ENCODE measurements around the gene NRG3. TPM values are rescaled to one million over a fixed set of nuclear protein-coding genes. Genes with fewer than 3 reads are reported as not detected.

NRG3 gene
- total RNA-seq, 6 experiments from 2014 or later: 0.34 to 0.99 (median 0.75) TPM

DNA sequence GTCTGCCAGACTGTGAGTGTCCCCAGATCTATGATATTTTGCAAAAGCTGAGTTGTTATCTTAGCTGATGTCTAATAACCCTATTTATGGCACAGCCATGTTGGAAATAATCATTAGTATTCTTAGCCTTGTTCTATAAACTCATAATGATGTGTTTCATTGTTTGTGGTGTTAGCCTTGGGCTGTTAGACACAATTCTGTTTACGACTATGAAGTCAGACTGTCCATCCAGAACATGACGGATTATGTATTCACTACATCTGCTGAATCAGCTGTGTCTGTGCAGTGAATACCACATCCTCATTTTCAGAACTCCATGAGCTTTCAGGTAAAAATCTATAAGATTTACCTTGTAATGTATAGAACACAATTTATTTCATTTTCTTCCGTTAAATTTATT, 577.1 kb downstream of the NRG3 start:
- TF ChIP-seq, protein P1, sequence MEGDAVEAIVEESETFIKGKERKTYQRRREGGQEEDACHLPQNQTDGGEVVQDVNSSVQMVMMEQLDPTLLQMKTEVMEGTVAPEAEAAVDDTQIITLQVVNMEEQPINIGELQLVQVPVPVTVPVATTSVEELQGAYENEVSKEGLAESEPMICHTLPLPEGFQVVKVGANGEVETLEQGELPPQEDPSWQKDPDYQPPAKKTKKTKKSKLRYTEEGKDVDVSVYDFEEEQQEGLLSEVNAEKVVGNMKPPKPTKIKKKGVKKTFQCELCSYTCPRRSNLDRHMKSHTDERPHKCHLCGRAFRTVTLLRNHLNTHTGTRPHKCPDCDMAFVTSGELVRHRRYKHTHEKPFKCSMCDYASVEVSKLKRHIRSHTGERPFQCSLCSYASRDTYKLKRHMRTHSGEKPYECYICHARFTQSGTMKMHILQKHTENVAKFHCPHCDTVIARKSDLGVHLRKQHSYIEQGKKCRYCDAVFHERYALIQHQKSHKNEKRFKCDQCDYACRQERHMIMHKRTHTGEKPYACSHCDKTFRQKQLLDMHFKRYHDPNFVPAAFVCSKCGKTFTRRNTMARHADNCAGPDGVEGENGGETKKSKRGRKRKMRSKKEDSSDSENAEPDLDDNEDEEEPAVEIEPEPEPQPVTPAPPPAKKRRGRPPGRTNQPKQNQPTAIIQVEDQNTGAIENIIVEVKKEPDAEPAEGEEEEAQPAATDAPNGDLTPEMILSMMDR (IDR thresholded peaks at IDR 0.05): no peak
- TF ChIP-seq POLR2A (IDR thresholded peaks at IDR 0.05): no peak
- no peak overlapping the region for H3K27ac ChIP-seq
- ATAC-seq (no peak), DNase-seq (no peak)
- no peak overlapping the region for H3K4me3 ChIP-seq
- H3K4me1 ChIP-seq: no peaks in the 10 kb centered on the region
- H3K27me3 ChIP-seq: no peaks in the 10 kb centered on the region
- H3K36me3 ChIP-seq: no peaks in the 10 kb centered on the region
- 74% methylated on average over 3 of the region's 3 CpGs for WGBS (ENCODE audit: insufficient coverage, low coverage, low lambda C conversion rate, missing lambda C conversion rate)
- intact Hi-C loops (cut with DNase I): no loop called here
- H3K9me3 ChIP-seq: no peaks in the 10 kb centered on the region

DNA sequence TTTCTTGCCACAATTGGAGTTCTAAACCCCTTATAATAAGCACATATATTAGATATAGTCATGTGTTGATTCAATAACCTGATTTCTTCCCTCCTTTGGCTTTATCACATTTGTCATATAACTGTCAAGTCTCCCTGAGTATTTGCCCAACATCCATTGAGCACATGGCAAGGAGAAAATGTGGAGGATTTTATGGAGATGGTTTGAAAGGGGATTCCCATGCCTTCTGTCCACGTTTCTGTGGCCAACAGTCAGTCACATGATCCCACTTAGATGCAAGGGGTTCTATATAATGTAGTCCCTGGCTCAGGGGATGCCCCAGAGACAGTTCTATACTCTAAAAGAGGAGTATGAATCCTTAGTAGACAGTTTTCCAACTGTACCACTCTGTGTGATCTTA, 577.7 kb downstream of the NRG3 start:
- Histone ChIP-seq H3K4me1 (no peaks in the 10 kb centered on the region), H3K4me3 (no peak overlapping the region), H3K36me3 (no peaks in the 10 kb centered on the region), H3K27me3 (no peaks in the 10 kb centered on the region), H3K9me3 (no peaks in the 10 kb centered on the region), H3K27ac (no peak overlapping the region)
- WGBS (ENCODE audit: insufficient coverage, low coverage, low lambda C conversion rate, missing lambda C conversion rate): 0% methylated on average over 1 of the region's 1 CpG
- no peak for TF ChIP-seq POLR2A (IDR thresholded peaks at IDR 0.05)
- TF ChIP-seq, protein P1 (IDR thresholded peaks at IDR 0.05): no peak
- no peak for ATAC-seq
- no peak for DNase-seq
- intact Hi-C loops (cut with DNase I): no loop called here

DNA sequence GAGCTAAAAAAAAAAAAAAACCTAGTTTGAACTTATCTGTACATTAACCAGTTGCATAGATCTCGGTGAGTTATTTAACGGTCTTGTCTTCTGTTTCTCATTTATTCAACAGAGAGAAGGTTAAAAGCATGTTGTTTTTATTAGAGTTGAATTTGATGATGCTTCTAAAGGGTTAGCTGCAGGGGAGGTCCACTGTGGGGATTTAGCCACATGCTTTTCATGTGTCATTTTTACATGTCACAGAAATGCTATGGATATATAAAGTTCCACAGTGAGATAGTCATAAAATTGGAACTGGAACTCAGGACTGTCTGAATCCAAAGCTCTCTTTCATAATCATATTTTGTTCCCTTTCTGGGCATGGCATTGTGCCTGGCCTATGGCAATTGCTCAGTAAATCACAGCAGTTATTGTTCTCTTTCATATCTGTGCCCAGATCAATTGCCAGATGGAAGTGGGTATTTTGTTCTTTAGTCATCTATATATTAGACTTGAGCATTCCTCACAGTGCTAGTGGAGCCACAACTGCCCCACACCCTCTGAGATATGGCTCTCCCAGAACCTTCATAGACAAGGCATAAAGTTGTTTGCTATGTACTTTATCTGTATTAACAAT, 578.8 kb downstream of the NRG3 start:
- no peak for ATAC-seq
- Histone ChIP-seq H3K27ac (no peak overlapping the region), H3K4me3 (no peak overlapping the region), H3K4me1 (no peaks in the 10 kb centered on the region), H3K27me3 (no peaks in the 10 kb centered on the region), H3K9me3 (no peaks in the 10 kb centered on the region), H3K36me3 (no peaks in the 10 kb centered on the region)
- no peak for DNase-seq
- intact Hi-C loops (cut with DNase I): no loop called here
- 58% methylated on average over 2 of the region's 2 CpGs for WGBS (ENCODE audit: insufficient coverage, low coverage, low lambda C conversion rate, missing lambda C conversion rate)
- TF ChIP-seq, protein P1 (IDR thresholded peaks at IDR 0.05): no peak
- no peak for TF ChIP-seq POLR2A (IDR thresholded peaks at IDR 0.05)

DNA sequence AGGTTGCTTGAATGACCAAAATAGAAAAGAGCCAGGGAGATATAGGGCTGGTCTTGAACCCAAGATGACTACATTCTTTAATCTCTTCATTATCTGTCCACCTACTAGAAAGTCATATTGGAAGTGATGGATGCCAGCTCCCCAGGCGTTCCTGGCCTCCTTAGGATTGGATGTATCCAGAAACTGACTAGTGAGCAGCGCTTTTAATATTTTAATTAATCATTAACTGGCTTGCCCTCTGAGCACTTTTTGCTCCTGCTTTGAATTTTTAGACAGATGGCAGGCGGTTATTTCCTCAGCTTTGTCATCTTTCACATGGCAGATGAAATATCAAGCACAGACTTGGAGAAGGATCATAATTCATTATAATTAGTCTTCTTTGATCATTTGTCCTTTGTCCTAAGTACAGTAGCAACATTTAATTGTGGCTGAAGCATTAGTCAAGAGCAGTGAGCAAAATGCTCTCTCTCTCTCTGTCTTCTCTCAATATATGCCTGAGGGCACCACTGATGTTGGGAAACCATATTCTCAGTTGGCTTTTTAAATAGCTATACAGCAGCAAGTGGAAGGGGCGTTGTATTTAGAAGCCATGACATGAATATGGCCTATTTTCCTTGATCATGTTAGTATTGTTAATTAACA, 588.0 kb downstream of the NRG3 start:
- intact Hi-C loops (cut with DNase I): no loop called here
- no peak for ATAC-seq
- Histone ChIP-seq H3K27ac (no peak overlapping the region), H3K4me1 (no peaks in the 10 kb centered on the region), H3K36me3 (no peaks in the 10 kb centered on the region), H3K27me3 (no peaks in the 10 kb centered on the region), H3K9me3 (no peaks in the 10 kb centered on the region), H3K4me3 (no peak overlapping the region)
- TF ChIP-seq POLR2A (IDR thresholded peaks at IDR 0.05): no peak
- TF ChIP-seq, protein P1 (IDR thresholded peaks at IDR 0.05): no peak
- no peak for DNase-seq
- 56% methylated on average over 4 of the region's 4 CpGs for WGBS (ENCODE audit: insufficient coverage, low coverage, low lambda C conversion rate, missing lambda C conversion rate)
